Endothelial cell of umbilical vein (primary cell): Measurements from ENCODE around the gene C2orf69. TPM values are rescaled to one million over a fixed set of nuclear protein-coding genes. Genes with fewer than 3 reads are reported as not detected.

Source experiments
- BruUV-seq: library from RNA; stranded (reverse); fragments of 400-500 nt; replicated peaks from 2 replicates; lab custom pipeline; 2021; lab: Mats Ljungman, UMichigan
- CTCF ChIA-PET: fragments of 300-600, 350-600 bp; sonication (Branson Sonifier 250); formaldehyde crosslinking; loops from one replicate; lab custom pipeline; 2021; ENCODE audit warnings: antibody characterized with exemption, inconsistent platforms; lab: Charles Lee
- POLR2A ChIA-PET: fragments of 300-600, 350-600 bp; sonication (Branson Sonifier 250); formaldehyde crosslinking; loops from one replicate; lab custom pipeline; 2021; ENCODE audit warnings: antibody characterized with exemption, inconsistent platforms; lab: Charles Lee
- DNase-seq: peaks from one replicate; pipeline ENCODE4 v3.0.0-alpha.2; 2011; ENCODE audit warnings: low read depth, low spot score
- FAIRE-seq: peaks from 2 replicates; lab custom pipeline; 2011; peaks lifted over from hg19 to GRCh38; lab: Jason Lieb, UNC
- H2AFZ ChIP-seq: 2 replicates; pipeline ENCODE4 v1.6.0; 2012; ENCODE audit warnings: low read depth, low read length, control low read depth, inconsistent platforms
- H3K27ac ChIP-seq: 2 replicates; pipeline ENCODE4 v1.5.1; 2011; ENCODE audit warnings: low read depth, mild to moderate bottlenecking, control low read depth, low read length, moderate library complexity; ENCODE audit not compliant: insufficient read depth
- H3K27me3 ChIP-seq, 2 experiments: 2 replicates each; pipeline versions ENCODE4 v1.6.0 to v1.6.1; 2011; ENCODE audit warnings: low read length in 2 of 2, mixed read lengths in 1 of 2; ENCODE audit not compliant: control insufficient read depth in 2 of 2, insufficient read depth in 2 of 2
- H3K36me3 ChIP-seq, 2 experiments: 2 replicates in 1 of 2; 3 replicates in 1 of 2; pipeline ENCODE4 v1.5.1; 2011; ENCODE audit warnings: low read length in 2 of 2, mild to moderate bottlenecking in 1 of 2, moderate library complexity in 1 of 2; ENCODE audit not compliant: control insufficient read depth in 2 of 2, insufficient read depth in 2 of 2; ENCODE audit errors: extremely low read depth in 1 of 2
- H3K4me1 ChIP-seq: 3 replicates; pipeline ENCODE4 v1.5.1; 2011; ENCODE audit warnings: mild to moderate bottlenecking, low read length; ENCODE audit not compliant: control insufficient read depth, insufficient read depth; ENCODE audit errors: extremely low read depth
- H3K4me2 ChIP-seq: 2 replicates; pipeline ENCODE4 v1.6.1; 2011; ENCODE audit warnings: low read length, control low read depth, mixed read lengths; ENCODE audit not compliant: insufficient read depth
- H3K4me3 ChIP-seq, 3 experiments: fragments of 200-600 bp in 1 of 3; sonication (generic), shearing (Covaris generic) in 1 of 3; replicated peaks in 1 of 3; 2 replicates each; pipeline ENCODE4 v1.5.1; 2011 to 2016; ENCODE audit warnings: control low read depth in 3 of 3, low read length in 3 of 3, mild to moderate bottlenecking in 2 of 3, inconsistent platforms in 1 of 3, low read depth in 1 of 3, moderate library complexity in 1 of 3; ENCODE audit not compliant: insufficient read depth in 1 of 3
- H3K79me2 ChIP-seq: 2 replicates; pipeline ENCODE4 v1.6.0; 2012; ENCODE audit warnings: low read length, inconsistent platforms; ENCODE audit not compliant: control insufficient read depth, insufficient read depth
- H3K9ac ChIP-seq: replicated peaks from 2 replicates; pipeline ENCODE3; 2011; ENCODE audit warnings: low read length, control low read depth; ENCODE audit not compliant: insufficient read depth; ENCODE audit errors: extremely low read depth
- H3K9me1 ChIP-seq: replicated peaks from 3 replicates; pipeline ENCODE4 v1.6.0; 2011; ENCODE audit warnings: mild to moderate bottlenecking, low read length; ENCODE audit not compliant: control insufficient read depth, insufficient read depth; ENCODE audit errors: extremely low read depth
- H3K9me3 ChIP-seq: replicated peaks from 2 replicates; pipeline ENCODE4 v1.5.1; 2012; ENCODE audit warnings: low read length, inconsistent platforms; ENCODE audit not compliant: control insufficient read depth, insufficient read depth
- H4K20me1 ChIP-seq: replicated peaks from 2 replicates; pipeline ENCODE3; 2011; ENCODE audit warnings: mild to moderate bottlenecking, low read length; ENCODE audit not compliant: control insufficient read depth, insufficient read depth; ENCODE audit errors: extremely low read depth
- CTCF ChIP-seq, 2 donors: IDR thresholded peaks; 1 replicate in 1 of 2; 2 replicates in 1 of 2; pipeline ENCODE4 v1.5.1; 2011; ENCODE audit warnings: low read length in 2 of 2, mild to moderate bottlenecking in 2 of 2, moderate library complexity in 2 of 2, control low read depth in 1 of 2, inconsistent platforms in 1 of 2, low read depth in 1 of 2; ENCODE audit not compliant: insufficient read depth in 1 of 2; ENCODE audit errors: extremely low read depth in 1 of 2
- EZH2 ChIP-seq: IDR thresholded peaks from 2 replicates; pipeline ENCODE4 v1.6.1; 2012; ENCODE audit warnings: borderline replicate concordance, low read depth, mild to moderate bottlenecking, moderate library complexity, low read length, inconsistent platforms; ENCODE audit not compliant: severe bottlenecking
- FOS ChIP-seq: IDR thresholded peaks from 2 replicates; pipeline ENCODE4 v1.6.1; 2011; ENCODE audit warnings: mild to moderate bottlenecking, low read length, moderate library complexity, borderline replicate concordance; ENCODE audit not compliant: insufficient read depth
- GATA2 ChIP-seq: IDR thresholded peaks from 2 replicates; pipeline ENCODE4 v1.7.0; 2011; ENCODE audit warnings: low read depth, mild to moderate bottlenecking, moderate library complexity, mixed read lengths, low read length; ENCODE audit not compliant: insufficient read length, insufficient read depth
- JUN ChIP-seq: IDR thresholded peaks from 2 replicates; pipeline ENCODE4 v1.6.1; 2011; ENCODE audit warnings: borderline replicate concordance, low read depth; ENCODE audit not compliant: insufficient read length, insufficient read depth
- MAX ChIP-seq: IDR thresholded peaks from 2 replicates; pipeline ENCODE4 v1.6.1; 2011; ENCODE audit not compliant: insufficient read depth, insufficient read length
- MYC ChIP-seq: IDR thresholded peaks from one replicate; pipeline ENCODE4 v1.6.1; 2011; ENCODE audit warnings: mild to moderate bottlenecking, low read depth, low read length
- POLR2A ChIP-seq: IDR thresholded peaks from 2 replicates; pipeline ENCODE4 v1.6.1; 2012; ENCODE audit warnings: low read depth, mild to moderate bottlenecking, control low read depth, low read length
- POLR2AphosphoS5 ChIP-seq: IDR thresholded peaks from 2 replicates; pipeline ENCODE4 v1.6.1; 2012; ENCODE audit warnings: low read depth, mild to moderate bottlenecking, control low read depth, low read length, moderate library complexity; ENCODE audit not compliant: insufficient read depth
- dilution Hi-C: fragments of 300-500 bp; cut with MboI; formaldehyde crosslinking; loops from one replicate; pipeline ENCODE4 v1.15.0; 2019; ENCODE audit warnings: low sequenced_read_pairs; ENCODE audit not compliant: extremely low pct_ligation_motif_present
- intact Hi-C: fragments of 100-400 bp; cut with micrococcal nuclease; formaldehyde crosslinking; loops from one replicate; pipeline ENCODE4 v1.10.0; 2022
- polyA plus RNA-seq, 4 experiments: library from polyadenylated mRNA; depleted of rRNA in 3 of 4; stranded (reverse) in 3 of 4; unstranded in 1 of 4; fragments of >200 nt; gene quantifications; 2 replicates each; pipeline versions ENCODE4 v1.2.1 to v1.2.3, GENCODE V29; 2011 to 2012; ENCODE audit warnings: missing spikeins in 1 of 4
- total RNA-seq: library from RNA; stranded (reverse); gene quantifications from 2 replicates; pipeline ENCODE4 v1.2.3, GENCODE V29; 2021

The C2orf69 gene
- total and polyA plus RNA-seq, 2 donors (not counting 3 experiments of a cell fraction or from before 2014, with no cell fraction given) = 1.7 to 12.9 TPM

- FAIRE-seq = no peak
- H4K20me1 ChIP-seq = no peaks in the 10 kb centered on the region
- H3K36me3 ChIP-seq = peaks cover 0 to 6% of the 10 kb centered on the region in 2 experiments
- H3K4me3 ChIP-seq = no peak overlapping the region
- no peak overlapping the region for H3K27ac ChIP-seq
- no peak overlapping the region for H3K9ac ChIP-seq
- H2AFZ ChIP-seq = no peak overlapping the region
- no peaks in the 10 kb centered on the region for H3K4me1 ChIP-seq
- no peaks in the 10 kb centered on the region for H3K9me3 ChIP-seq
- TF ChIP-seq FOS = no peak
- no peak for TF ChIP-seq GATA2
- no peak for TF ChIP-seq POLR2A
- TF ChIP-seq MYC = no peak
- TF ChIP-seq POLR2AphosphoS5 = no peak
- TF ChIP-seq MAX = no peak
- no peak for TF ChIP-seq JUN
- no peak for TF ChIP-seq CTCF (IDR thresholded peaks at IDR 0.05; ENCODE audit: extremely low read depth in 1 of 2, insufficient read depth in 1 of 2, low read depth in 1 of 2, low read length in 2 of 2)
- TF ChIP-seq EZH2 = no peak
- no peak overlapping the region for H3K4me2 ChIP-seq
- ChIA-PET POLR2A (no interaction called here), CTCF (interaction anchor here (1.2 kb wide), 2 partner anchors 502 to 513 kb away, joined by 3 to 4 read pairs; no protein-coding TSS in a partner anchor)
- no TSS peak for BruUV-seq
- no peak for DNase-seq
- H3K9me1 ChIP-seq = no peaks in the 10 kb centered on the region
- intact Hi-C loops (no loop called here), dilution Hi-C loops (no loop called here)
- no peaks in the 10 kb centered on the region for H3K79me2 ChIP-seq
- H3K27me3 ChIP-seq = no peaks in the 10 kb centered on the region
Measured at GRCh38 chr2:199968126-199968525, 57.0 kb downstream of the C2orf69 start.
